Effector memory CD8-positive, alpha-beta T cell (primary cell): ENCODE measurements around the gene RIPOR2.
"Not testable (repeated sequence)": the region's sequence is repeated elsewhere in the genome, so short reads cannot be mapped to it uniquely, and the experiment has no call there.

Source experiments
- ATAC-seq: fragments of 150-1000 bp; cut with Tn5 transposase; replicated peaks from 2 replicates; pipeline ENCODE4 v1.10.0; 2021; ENCODE audit warnings: mild to moderate bottlenecking, moderate library complexity
- DNase-seq, 3 experiments: peaks; one replicate each; pipeline ENCODE4 v3.0.0; 2021
- H3K27ac Mint-ChIP-seq, 2 donors: one replicate each; pipeline ENCODE4 v1.8.0; 2022; ENCODE audit warnings: mild to moderate bottlenecking in 2 of 2, mixed read lengths in 2 of 2, moderate library complexity in 2 of 2
- H3K27me3 Mint-ChIP-seq, 2 donors: one replicate each; pipeline ENCODE4 v1.8.0; 2022; ENCODE audit warnings: mixed read lengths in 2 of 2
- H3K36me3 Mint-ChIP-seq: one replicate; pipeline ENCODE4 v1.8.0; 2022; ENCODE audit warnings: mild to moderate bottlenecking, moderate library complexity, mixed read lengths; ENCODE audit not compliant: insufficient read depth
- H3K4me1 Mint-ChIP-seq, 2 donors: one replicate each; pipeline ENCODE4 v1.8.0; 2022; ENCODE audit warnings: low read depth in 2 of 2, mixed read lengths in 2 of 2
- H3K4me3 Mint-ChIP-seq, 2 donors: one replicate each; pipeline ENCODE4 v1.8.0; 2022; ENCODE audit warnings: mild to moderate bottlenecking in 2 of 2, mixed read lengths in 2 of 2, moderate library complexity in 2 of 2
- H3K9me3 Mint-ChIP-seq, 2 donors: one replicate each; pipeline ENCODE4 v1.8.0; 2022; ENCODE audit warnings: mixed read lengths in 2 of 2

The RIPOR2 gene

GRCh38 chr6:24948261-24948660, 12.5 kb upstream of the RIPOR2 start:
- DNase-seq, ATAC-seq, H3K27me3 Mint-ChIP-seq, H3K9me3 Mint-ChIP-seq: not testable (repeated sequence)
- Mint-ChIP-seq H3K4me1 (peaks cover 54 to 65% of the 10 kb centered on the region in 2 donors), H3K27ac (peak overlapping the region; percentile 86 to 96), H3K36me3 (peaks cover 15% of the 10 kb centered on the region), H3K4me3 (peak overlapping the region; percentile 61 to 77)

- Mint-ChIP-seq H3K27ac (peak overlapping the region; percentile 72 to 96), H3K4me3 (peak overlapping the region in 1 of 2 donors; percentile 77), H3K27me3 (no peaks in the 10 kb centered on the region), H3K36me3 (peaks cover 14% of the 10 kb centered on the region), H3K9me3 (peaks cover 7 to 8% of the 10 kb centered on the region in 2 donors), H3K4me1 (peaks cover 51 to 71% of the 10 kb centered on the region in 2 donors)
- ATAC-seq (no peak), DNase-seq (no peak)
These were observed 11.9 kb upstream of the RIPOR2 start for GRCh38 chr6:24947636-24948035.

- Mint-ChIP-seq H3K4me3 (no peak overlapping the region), H3K4me1 (peaks cover 28 to 50% of the 10 kb centered on the region in 2 donors), H3K27ac (peak overlapping the region in 1 of 2 donors; percentile 38)
These were observed 9.3 kb upstream of the RIPOR2 start for GRCh38 chr6:24945054-24945453.

GRCh38 chr6:24943774-24944173, 8.0 kb upstream of the RIPOR2 start:
- no peak overlapping the region for H3K4me3 Mint-ChIP-seq
- H3K27ac Mint-ChIP-seq, result no peak overlapping the region
- peaks cover 11% of the 10 kb centered on the region for H3K36me3 Mint-ChIP-seq
- DNase-seq (no peak), ATAC-seq (no peak)
- H3K27me3 Mint-ChIP-seq, result no peaks in the 10 kb centered on the region
- H3K9me3 Mint-ChIP-seq, result peaks cover 5 to 8% of the 10 kb centered on the region in 2 donors
- peaks cover 25 to 46% of the 10 kb centered on the region in 2 donors for H3K4me1 Mint-ChIP-seq

More at GRCh38 chr6:24945054-24945453, 9.3 kb upstream of the RIPOR2 start:
- Mint-ChIP-seq H3K9me3 (peaks cover 7 to 8% of the 10 kb centered on the region in 2 donors), H3K27me3 (no peaks in the 10 kb centered on the region), H3K36me3 (peaks cover 11% of the 10 kb centered on the region)
- ATAC-seq (no peak), DNase-seq (no peak)

- Mint-ChIP-seq H3K36me3 (peaks cover 20% of the 10 kb centered on the region), H3K4me3 (no peak overlapping the region), H3K27ac (no peak overlapping the region), H3K4me1 (peaks cover 39 to 56% of the 10 kb centered on the region in 2 donors), H3K27me3 (no peaks in the 10 kb centered on the region), H3K9me3 (peaks cover 4 to 8% of the 10 kb centered on the region in 2 donors)
- DNase-seq (no peak), ATAC-seq (no peak)
These were observed 4.7 kb upstream of the RIPOR2 start for GRCh38 chr6:24940311-24940917.

- Mint-ChIP-seq H3K27ac (peak overlapping the region; percentile 87 to 97), H3K4me1 (peaks cover 42 to 66% of the 10 kb centered on the region in 2 donors), H3K4me3 (peak overlapping the region; percentile 99 to 100), H3K36me3 (peaks cover 36% of the 10 kb centered on the region), H3K27me3 (no peaks in the 10 kb centered on the region), H3K9me3 (no peaks in the 10 kb centered on the region)
- peak; percentile 69 for ATAC-seq
- peak in 2 of 3 experiments; percentile 32 to 35 for DNase-seq
These were observed 1.0 kb upstream of the RIPOR2 start for GRCh38 chr6:24936641-24937317.

GRCh38 chr6:24933868-24934401, 1.8 kb downstream of the RIPOR2 start:
- Mint-ChIP-seq H3K9me3 (no peaks in the 10 kb centered on the region), H3K27me3 (no peaks in the 10 kb centered on the region), H3K36me3 (peaks cover 56% of the 10 kb centered on the region), H3K4me3 (peak overlapping the region; percentile 99 to 100), H3K27ac (peak overlapping the region; percentile 87 to 97), H3K4me1 (peaks cover 56 to 74% of the 10 kb centered on the region in 2 donors)
- peak; percentile 32 for ATAC-seq
- DNase-seq, result peak; percentile 41 to 55 (median 43)

- DNase-seq, result no peak
- Mint-ChIP-seq H3K27me3 (no peaks in the 10 kb centered on the region), H3K4me1 (peaks cover 52 to 69% of the 10 kb centered on the region in 2 donors), H3K27ac (peak overlapping the region; percentile 87 to 97), H3K36me3 (peaks cover 63% of the 10 kb centered on the region), H3K9me3 (no peaks in the 10 kb centered on the region), H3K4me3 (peak overlapping the region; percentile 99 to 100)
- no peak for ATAC-seq
These were observed 2.5 kb downstream of the RIPOR2 start for GRCh38 chr6:24933266-24933665.

- DNase-seq, result no peak
- peaks cover 67% of the 10 kb centered on the region for H3K36me3 Mint-ChIP-seq
- no peaks in the 10 kb centered on the region for H3K27me3 Mint-ChIP-seq
- peak; percentile 7 for ATAC-seq
- peaks cover 49 to 64% of the 10 kb centered on the region in 2 donors for H3K4me1 Mint-ChIP-seq
- H3K9me3 Mint-ChIP-seq, result no peaks in the 10 kb centered on the region
- H3K27ac Mint-ChIP-seq, result peak overlapping the region; percentile 87 to 97
- H3K4me3 Mint-ChIP-seq, result peak overlapping the region; percentile 99 to 100
These were observed 2.9 kb downstream of the RIPOR2 start for GRCh38 chr6:24932832-24933231.

GRCh38 chr6:24931718-24932691, 3.8 kb downstream of the RIPOR2 start:
- DNase-seq (no peak), ATAC-seq (no peak)
- peaks cover 0 to 4% of the 10 kb centered on the region in 2 donors for H3K9me3 Mint-ChIP-seq
- peaks cover 75% of the 10 kb centered on the region for H3K36me3 Mint-ChIP-seq
- peak overlapping the region; percentile 2 to 87 for H3K27ac Mint-ChIP-seq
- peak overlapping the region; percentile 99 to 100 for H3K4me3 Mint-ChIP-seq
- H3K4me1 Mint-ChIP-seq, result peaks cover 47 to 63% of the 10 kb centered on the region in 2 donors
- no peaks in the 10 kb centered on the region for H3K27me3 Mint-ChIP-seq

GRCh38 chr6:24931296-24931695, 4.5 kb downstream of the RIPOR2 start:
- ATAC-seq (no peak), DNase-seq (no peak)
- Mint-ChIP-seq H3K27ac (peak overlapping the region; percentile 2 to 87), H3K27me3 (no peaks in the 10 kb centered on the region), H3K9me3 (peaks cover 0 to 4% of the 10 kb centered on the region in 2 donors), H3K36me3 (peaks cover 80% of the 10 kb centered on the region), H3K4me1 (peaks cover 44 to 61% of the 10 kb centered on the region in 2 donors), H3K4me3 (peak overlapping the region; percentile 99 to 100)

GRCh38 chr6:24930431-24930871, 5.3 kb downstream of the RIPOR2 start:
- H3K27ac Mint-ChIP-seq, result peak overlapping the region; percentile 77 to 87
- H3K4me3 Mint-ChIP-seq, result peak overlapping the region; percentile 99 to 100
- ATAC-seq (no peak), DNase-seq (no peak)
- no peaks in the 10 kb centered on the region for H3K27me3 Mint-ChIP-seq
- peaks cover 0 to 4% of the 10 kb centered on the region in 2 donors for H3K9me3 Mint-ChIP-seq
- H3K36me3 Mint-ChIP-seq, result peaks cover 80% of the 10 kb centered on the region
- H3K4me1 Mint-ChIP-seq, result peaks cover 39 to 60% of the 10 kb centered on the region in 2 donors

GRCh38 chr6:24929242-24929641, 6.5 kb downstream of the RIPOR2 start:
- ATAC-seq (no peak), DNase-seq (no peak)
- H3K4me1 Mint-ChIP-seq, result peaks cover 47 to 67% of the 10 kb centered on the region in 2 donors
- peak overlapping the region; percentile 77 to 81 for H3K27ac Mint-ChIP-seq
- peaks cover 0 to 4% of the 10 kb centered on the region in 2 donors for H3K9me3 Mint-ChIP-seq
- peak overlapping the region; percentile 99 to 100 for H3K4me3 Mint-ChIP-seq
- no peaks in the 10 kb centered on the region for H3K27me3 Mint-ChIP-seq
- H3K36me3 Mint-ChIP-seq, result peaks cover 77% of the 10 kb centered on the region
